CD4-positive, alpha-beta T cell treated with Interleukin-15 for 1 hour (primary cell): ENCODE results near the gene SIGLEC9.
A peak's percentile ranks its signal among the peaks of the same experiment; 100 is the strongest.

Source experiments
- DNase-seq: peaks from one replicate; pipeline ENCODE4 v3.0.0-alpha.2; 2020

SIGLEC9 gene

GRCh38 chr19:51147663-51148062 is 23.0 kb downstream of the SIGLEC9 start:
- no peak for DNase-seq

- no peak for DNase-seq
Observed at GRCh38 chr19:51148580-51148979, 23.9 kb downstream of the SIGLEC9 start.

- DNase-seq: no peak
Observed at GRCh38 chr19:51150627-51151026, 25.9 kb downstream of the SIGLEC9 start.

- DNase-seq: no peak
Observed at GRCh38 chr19:51156710-51157109, 32.0 kb downstream of the SIGLEC9 start.

GRCh38 chr19:51157265-51157664 is 32.6 kb downstream of the SIGLEC9 start:
- DNase-seq: no peak

GRCh38 chr19:51158474-51159129 is 33.9 kb downstream of the SIGLEC9 start:
- DNase-seq: peak; percentile 65

- no peak for DNase-seq
Observed at GRCh38 chr19:51159656-51160055, 35.0 kb downstream of the SIGLEC9 start.

- DNase-seq: no peak
Observed at GRCh38 chr19:51161266-51161665, 36.6 kb downstream of the SIGLEC9 start.

GRCh38 chr19:51161867-51162496 is 37.3 kb downstream of the SIGLEC9 start:
- no peak for DNase-seq

- no peak for DNase-seq
Observed at GRCh38 chr19:51163257-51163656, 38.6 kb downstream of the SIGLEC9 start.

- no peak for DNase-seq
Observed at GRCh38 chr19:51164215-51164614, 39.5 kb downstream of the SIGLEC9 start.

- peak; percentile 60 for DNase-seq
Observed at GRCh38 chr19:51166846-51167490, 42.3 kb downstream of the SIGLEC9 start.

GRCh38 chr19:51168564-51169282 is 44.0 kb downstream of the SIGLEC9 start:
- no peak for DNase-seq

- DNase-seq: peak; percentile 67
Observed at GRCh38 chr19:51169283-51169918, 44.7 kb downstream of the SIGLEC9 start.

- DNase-seq: no peak
Observed at GRCh38 chr19:51172223-51172622, 47.5 kb downstream of the SIGLEC9 start.

GRCh38 chr19:51173681-51174080 is 49.0 kb downstream of the SIGLEC9 start:
- DNase-seq: no peak

- DNase-seq: no peak
Observed at GRCh38 chr19:51179256-51179655, 54.5 kb downstream of the SIGLEC9 start.
